ENCODE measurements around the gene PRSS48.

GRCh38 chr4:151325111-151325948 is 48.4 kb downstream of the PRSS48 start, which contains the start of gene SH3D19:
- no peak for TF ChIP-seq CTCF (IDR thresholded peaks at IDR 0.05; ENCODE audit: poor library complexity, severe bottlenecking)
- TF ChIP-seq EZH2 (IDR thresholded peaks at IDR 0.05; ENCODE audit: borderline replicate concordance, insufficient read depth, low read length, poor library complexity, severe bottlenecking): no peak
- no peak for TF ChIP-seq RAD21 (conservative IDR thresholded peaks at IDR 0.05)
- no peak for TF ChIP-seq POLR2AphosphoS5 (IDR thresholded peaks at IDR 0.05)
- TF ChIP-seq REST (IDR thresholded peaks at IDR 0.05; ENCODE audit: borderline replicate concordance): no peak
- TF ChIP-seq SMC3 (conservative IDR thresholded peaks at IDR 0.05; ENCODE audit: poor library complexity): peak; percentile 26

Data from neural cell (in vitro differentiated cells).